Calu3 (cell line): ENCODE data around the gene CPE. TPM values are rescaled to one million over a fixed set of nuclear protein-coding genes. Genes with fewer than 3 reads are reported as not detected.

Experiments
- BruUV-seq: library from RNA; stranded (reverse); fragments of 400-500 nt; replicated peaks from 2 replicates; lab custom pipeline; 2021; lab: Mats Ljungman, UMichigan
- CTCF ChIA-PET: fragments of 300-600 bp; sonication (Branson Sonifier 250); formaldehyde crosslinking; loops from one replicate; lab custom pipeline; 2022; ENCODE audit warnings: antibody characterized with exemption; lab: Charles Lee
- DNase-seq: peaks from one replicate; pipeline ENCODE4 v3.0.0; 2022
- H3K27ac Mint-ChIP-seq: one replicate; pipeline ENCODE4 v1.8.0; 2022; ENCODE audit warnings: mixed read lengths; ENCODE audit not compliant: unreplicated experiment
- H3K27me3 Mint-ChIP-seq: one replicate; pipeline ENCODE4 v1.8.0; 2022; ENCODE audit warnings: mixed read lengths; ENCODE audit not compliant: unreplicated experiment
- H3K36me3 Mint-ChIP-seq: one replicate; pipeline ENCODE4 v1.8.0; 2022; ENCODE audit warnings: mild to moderate bottlenecking, moderate library complexity, mixed read lengths; ENCODE audit not compliant: insufficient read depth, unreplicated experiment
- H3K4me1 Mint-ChIP-seq: one replicate; pipeline ENCODE4 v1.8.0; 2022; ENCODE audit warnings: mild to moderate bottlenecking, low read depth, mixed read lengths; ENCODE audit not compliant: unreplicated experiment
- H3K4me3 Mint-ChIP-seq: one replicate; pipeline ENCODE4 v1.8.0; 2022; ENCODE audit warnings: mild to moderate bottlenecking, low read depth, moderate library complexity, mixed read lengths; ENCODE audit not compliant: unreplicated experiment
- H3K9me3 Mint-ChIP-seq: one replicate; pipeline ENCODE4 v1.8.0; 2022; ENCODE audit warnings: low read depth, mixed read lengths; ENCODE audit not compliant: unreplicated experiment
- CTCF ChIP-seq: fragments of 200-600 bp; IDR thresholded peaks from one replicate; pipeline ENCODE4 v1.8.0; 2022; ENCODE audit warnings: antibody characterized with exemption; ENCODE audit not compliant: unreplicated experiment
- intact Hi-C: fragments of 100-400 bp; cut with micrococcal nuclease; formaldehyde crosslinking; loops from one replicate; pipeline ENCODE4 v1.10.0; 2022; ENCODE audit not compliant: unreplicated experiment
- total RNA-seq: library from RNA; stranded (reverse); gene quantifications from 2 replicates; pipeline ENCODE4 v1.2.3, GENCODE V29; 2022

CPE gene
- total RNA-seq, 1 experiment from 2014 or later, result 4.7 TPM

- no peak for DNase-seq
- Mint-ChIP-seq H3K4me3 (no peak overlapping the region), H3K9me3 (no peaks in the 10 kb centered on the region), H3K36me3 (no peaks in the 10 kb centered on the region), H3K4me1 (no peaks in the 10 kb centered on the region), H3K27ac (no peak overlapping the region), H3K27me3 (no peaks in the 10 kb centered on the region)
- no peak for TF ChIP-seq CTCF
- CTCF ChIA-PET, result no interaction called here
- BruUV-seq, result no TSS peak
- intact Hi-C loops, result no loop called here
These were observed 48.0 kb downstream of the CPE start for GRCh38 chr4:165426823-165427222.

- DNase-seq, result no peak
- CTCF ChIA-PET, result no interaction called here
- H3K4me1 Mint-ChIP-seq, result no peaks in the 10 kb centered on the region
- H3K27me3 Mint-ChIP-seq, result no peaks in the 10 kb centered on the region
- H3K27ac Mint-ChIP-seq, result no peak overlapping the region
- H3K4me3 Mint-ChIP-seq, result no peak overlapping the region
- BruUV-seq, result no TSS peak
- no peak for TF ChIP-seq CTCF
- no peaks in the 10 kb centered on the region for H3K36me3 Mint-ChIP-seq
- intact Hi-C loops, result no loop called here
- no peaks in the 10 kb centered on the region for H3K9me3 Mint-ChIP-seq
These were observed 50.1 kb downstream of the CPE start for GRCh38 chr4:165428957-165429356.

GRCh38 chr4:165433529-165433928, 54.7 kb downstream of the CPE start:
- no peak for DNase-seq
- Mint-ChIP-seq H3K27me3 (no peaks in the 10 kb centered on the region), H3K4me1 (no peaks in the 10 kb centered on the region), H3K9me3 (no peaks in the 10 kb centered on the region), H3K4me3 (no peak overlapping the region), H3K36me3 (no peaks in the 10 kb centered on the region), H3K27ac (no peak overlapping the region)
- intact Hi-C loops, result no loop called here
- CTCF ChIA-PET, result interaction anchor here (0.6 kb wide), 1 partner anchor 11 kb away, joined by 4 read pairs; no protein-coding TSS in a partner anchor
- BruUV-seq, result no TSS peak
- no peak for TF ChIP-seq CTCF

- intact Hi-C loops, result no loop called here
- no TSS peak for BruUV-seq
- no peaks in the 10 kb centered on the region for H3K4me1 Mint-ChIP-seq
- no peak overlapping the region for H3K4me3 Mint-ChIP-seq
- no peak overlapping the region for H3K27ac Mint-ChIP-seq
- no peaks in the 10 kb centered on the region for H3K9me3 Mint-ChIP-seq
- no peaks in the 10 kb centered on the region for H3K27me3 Mint-ChIP-seq
- no peak for DNase-seq
- CTCF ChIA-PET, result no interaction called here
- H3K36me3 Mint-ChIP-seq, result no peaks in the 10 kb centered on the region
- no peak for TF ChIP-seq CTCF
These were observed 58.9 kb downstream of the CPE start for GRCh38 chr4:165437691-165438090.
